IMR-90 (cell line): ENCODE data around the gene DNAH9. TPM values are rescaled to one million over a fixed set of nuclear protein-coding genes. Genes with fewer than 3 reads are reported as not detected.
A peak's percentile ranks its signal among the peaks of the same experiment; 100 is the strongest.
"Not testable (repeated sequence)": the region's sequence is repeated elsewhere in the genome, so short reads cannot be mapped to it uniquely, and the experiment has no call there.

Source experiments
- ATAC-seq: fragments of 200-7000 bp; cut with Tn5 transposase; 2 replicates; pipeline ENCODE4 v1.9.1; 2020; ENCODE audit warnings: low read depth, mild to moderate bottlenecking, moderate library complexity
- BruUV-seq: library from RNA; stranded (reverse); fragments of 400-500 nt; replicated peaks from 2 replicates; lab custom pipeline; 2021; lab: Mats Ljungman, UMichigan
- CTCF ChIA-PET: fragments of 300-600 bp; formaldehyde crosslinking; extraction: SDS; loops from one replicate; lab custom pipeline; 2021; ENCODE audit warnings: antibody characterized with exemption; lab: Yijun Ruan, JAX
- POLR2A ChIA-PET: fragments of 300-600 bp; sonication (Branson Sonifier 250); formaldehyde crosslinking; loops from one replicate; lab custom pipeline; 2022; ENCODE audit warnings: antibody characterized with exemption; ENCODE audit not compliant: unreplicated experiment; lab: Charles Lee
- DNase-seq: peaks from one replicate; pipeline ENCODE4 v3.0.0; 2013
- H2AFZ ChIP-seq: replicated peaks from 2 replicates; pipeline ENCODE3; 2013; ENCODE audit warnings: low read length, mild to moderate bottlenecking; ENCODE audit not compliant: poor library complexity
- H2AK5ac ChIP-seq: 2 replicates; pipeline ENCODE4 v1.6.1; 2013; ENCODE audit warnings: low read depth, low read length, inconsistent platforms
- H2AK9ac ChIP-seq: replicated peaks from 2 replicates; pipeline ENCODE3; 2013; ENCODE audit warnings: mild to moderate bottlenecking, low read depth, low read length, moderate library complexity; ENCODE audit not compliant: poor library complexity
- H2BK120ac ChIP-seq: 2 replicates; pipeline ENCODE4 v1.6.1; 2013; ENCODE audit warnings: low read depth, low read length, inconsistent platforms
- H2BK15ac ChIP-seq: 3 replicates; pipeline ENCODE4 v1.6.1; 2013; ENCODE audit warnings: low read depth, low read length, inconsistent platforms
- H2BK20ac ChIP-seq: 2 replicates; pipeline ENCODE4 v1.6.1; 2013; ENCODE audit warnings: low read depth, mild to moderate bottlenecking, inconsistent platforms, low read length, moderate library complexity
- H2BK5ac ChIP-seq: 2 replicates; pipeline ENCODE4 v1.6.1; 2013; ENCODE audit warnings: mild to moderate bottlenecking, low read depth, low read length, inconsistent platforms; ENCODE audit not compliant: poor library complexity, severe bottlenecking
- H3K14ac ChIP-seq: replicated peaks from 2 replicates; pipeline ENCODE4 v1.6.1; 2013; ENCODE audit warnings: low read depth, low read length, inconsistent platforms
- H3K18ac ChIP-seq: 2 replicates; pipeline ENCODE4 v1.6.1; 2013; ENCODE audit warnings: low read depth, low read length, control low read depth
- H3K23ac ChIP-seq: 2 replicates; pipeline ENCODE4 v1.6.1; 2013; ENCODE audit warnings: low read depth, low read length, inconsistent platforms
- H3K27ac ChIP-seq: 2 replicates; pipeline ENCODE4 v1.5.1; 2013; ENCODE audit warnings: mild to moderate bottlenecking, control low read depth, low read length; ENCODE audit not compliant: insufficient read depth
- H3K27me3 ChIP-seq: 2 replicates; pipeline ENCODE4 v1.6.1; 2013; ENCODE audit warnings: low read length; ENCODE audit not compliant: control insufficient read depth, insufficient read depth
- H3K36me3 ChIP-seq: 2 replicates; pipeline ENCODE4 v1.6.1; 2013; ENCODE audit warnings: low read length, mixed read lengths; ENCODE audit not compliant: control insufficient read depth, insufficient read depth
- H3K4ac ChIP-seq: 2 replicates; pipeline ENCODE4 v1.6.1; 2013; ENCODE audit warnings: low read depth, low read length, inconsistent platforms
- H3K4me1 ChIP-seq: 2 replicates; pipeline ENCODE4 v1.6.1; 2013; ENCODE audit warnings: low read length, mixed read lengths; ENCODE audit not compliant: control insufficient read depth, insufficient read depth
- H3K4me2 ChIP-seq: 2 replicates; pipeline ENCODE4 v1.6.1; 2013; ENCODE audit warnings: low read depth, mild to moderate bottlenecking, control low read depth, low read length, moderate library complexity
- H3K4me3 ChIP-seq: 2 replicates; pipeline ENCODE4 v1.5.1; 2013; ENCODE audit warnings: low read depth, mild to moderate bottlenecking, control low read depth, low read length, moderate library complexity; ENCODE audit not compliant: insufficient read depth
- H3K56ac ChIP-seq: 2 replicates; pipeline ENCODE4 v1.6.1; 2013; ENCODE audit warnings: low read length, inconsistent platforms; ENCODE audit not compliant: insufficient read depth; ENCODE audit errors: extremely low read depth
- H3K79me1 ChIP-seq, 2 experiments: 2 replicates each; pipeline ENCODE4 v1.6.1; 2013; ENCODE audit warnings: low read length in 2 of 2, inconsistent platforms in 1 of 2, low read depth in 1 of 2
- H3K9ac ChIP-seq: 2 replicates; pipeline ENCODE4 v1.6.1; 2013; ENCODE audit warnings: low read depth, low read length, control low read depth
- H3K9me1 ChIP-seq: 2 replicates; pipeline ENCODE4 v1.6.1; 2013; ENCODE audit warnings: low read length, inconsistent platforms; ENCODE audit not compliant: insufficient read depth
- H3K9me3 ChIP-seq: 2 replicates; pipeline ENCODE4 v1.6.1; 2013; ENCODE audit warnings: low read length; ENCODE audit not compliant: control insufficient read depth, insufficient read depth
- H4K20me1 ChIP-seq: 2 replicates; pipeline ENCODE4 v1.6.1; 2013; ENCODE audit warnings: low read length, inconsistent platforms; ENCODE audit not compliant: insufficient read depth
- H4K5ac ChIP-seq: 2 replicates; pipeline ENCODE4 v1.6.1; 2013; ENCODE audit warnings: mild to moderate bottlenecking, low read depth, low read length, control low read depth
- H4K8ac ChIP-seq, 2 experiments: 2 replicates each; pipeline ENCODE4 v1.6.1; 2013; ENCODE audit warnings: low read depth in 2 of 2, low read length in 2 of 2, control low read depth in 1 of 2, inconsistent platforms in 1 of 2
- H4K91ac ChIP-seq: 2 replicates; pipeline ENCODE4 v1.6.1; 2013; ENCODE audit warnings: low read depth, low read length, inconsistent platforms; ENCODE audit not compliant: insufficient read depth
- POLR2A ChIP-seq: IDR thresholded peaks from 2 replicates; pipeline ENCODE4 v1.6.1; 2012; ENCODE audit warnings: mild to moderate bottlenecking, low read depth, low read length
- WGBS, 2 experiments: methylation state at CpG; one replicate each; pipeline versions ENCODE4 v1.1.5 to v1.1.7; 2013; ENCODE audit warnings: missing lambda C conversion rate in 2 of 2; ENCODE audit not compliant: insufficient read length in 1 of 2; ENCODE audit errors: extremely low coverage in 2 of 2; 5-methylcytosine and 5-hydroxymethylcytosine counted together
- dilution Hi-C: fragments of 300-500 bp; cut with HindIII; formaldehyde crosslinking; loops from one replicate; pipeline ENCODE4 v1.14.3; 2018; ENCODE audit warnings: low sequenced_read_pairs; ENCODE audit not compliant: unreplicated experiment
- in situ Hi-C: fragments of 300-500 bp; cut with MboI; formaldehyde crosslinking; loops from 3 replicates; pipeline ENCODE4 v1.14.3; 2019; ENCODE audit warnings: low sequenced_read_pairs, inconsistent platforms, mixed read lengths
- intact Hi-C: fragments of 100-400 bp; cut with micrococcal nuclease; formaldehyde crosslinking; loops from 2 replicates; pipeline ENCODE4 v1.10.0; 2022
- polyA plus RNA-seq, 3 experiments: library from polyadenylated mRNA; depleted of rRNA; stranded (reverse); fragments of >200 nt; gene quantifications; 2 replicates each; pipeline ENCODE4 v1.2.3, GENCODE V29; 2012; ENCODE audit warnings: low replicate concordance in 1 of 3
- total RNA-seq: library from RNA; depleted of rRNA; stranded (reverse); fragments of >200 nt; gene quantifications from 2 replicates; pipeline ENCODE4 v1.2.3, GENCODE V29; 2012

Gene DNAH9
- total and polyA plus RNA-seq, 2 of the 4 experiments (the other 2 are of a cell fraction): not detected

GRCh38 chr17:11948789-11949188 lies 350.5 kb downstream of the DNAH9 start:
- H2AK9ac ChIP-seq: no peak overlapping the region
- CTCF ChIA-PET: interaction anchor here (2.0 kb wide), 1 partner anchor 14 kb away, joined by 13 read pairs; no protein-coding TSS in a partner anchor
- H3K56ac ChIP-seq: no peak overlapping the region
- TF ChIP-seq POLR2A: no peak
- no peak overlapping the region for H2AK5ac ChIP-seq
- in situ Hi-C loops: no loop called here
- WGBS, 2 experiments: 0% methylated on average over 1 of the region's 6 CpGs; no CpG with 5 or more reads in 1 of the 2 experiments
- peak overlapping the region; percentile 94 for H3K4me2 ChIP-seq
- no peaks in the 10 kb centered on the region for H3K4me1 ChIP-seq
- peaks cover 2% of the 10 kb centered on the region; the same call in 1 of the 2 replicates for H3K9me3 ChIP-seq
- no peak overlapping the region for H3K27ac ChIP-seq
- intact Hi-C loops: no loop called here
- H3K23ac ChIP-seq: no peak overlapping the region
- H3K9me1 ChIP-seq: no peaks in the 10 kb centered on the region
- H2BK5ac ChIP-seq: no peak overlapping the region
- H4K20me1 ChIP-seq: no peaks in the 10 kb centered on the region
- no peak overlapping the region for H4K91ac ChIP-seq
- H3K79me1 ChIP-seq: no peaks in the 10 kb centered on the region
- H3K27me3 ChIP-seq: no peaks in the 10 kb centered on the region
- no TSS peak for BruUV-seq
- no peak overlapping the region for H2AFZ ChIP-seq
- H3K14ac ChIP-seq: no peak overlapping the region
- no peak overlapping the region for H2BK15ac ChIP-seq
- no peak overlapping the region for H4K8ac ChIP-seq
- POLR2A ChIA-PET: no interaction called here
- no peak overlapping the region for H4K5ac ChIP-seq
- dilution Hi-C loops: no loop called here
- no peak overlapping the region for H2BK120ac ChIP-seq
- H3K4ac ChIP-seq: no peak overlapping the region
- ATAC-seq: peak; percentile 98
- peak overlapping the region; percentile 11; the same call in 1 of the 2 replicates for H3K4me3 ChIP-seq
- H3K18ac ChIP-seq: no peak overlapping the region
- no peaks in the 10 kb centered on the region for H3K36me3 ChIP-seq
- no peak overlapping the region for H3K9ac ChIP-seq
- H2BK20ac ChIP-seq: no peak overlapping the region
- DNase-seq: peak; percentile 86

DNA sequence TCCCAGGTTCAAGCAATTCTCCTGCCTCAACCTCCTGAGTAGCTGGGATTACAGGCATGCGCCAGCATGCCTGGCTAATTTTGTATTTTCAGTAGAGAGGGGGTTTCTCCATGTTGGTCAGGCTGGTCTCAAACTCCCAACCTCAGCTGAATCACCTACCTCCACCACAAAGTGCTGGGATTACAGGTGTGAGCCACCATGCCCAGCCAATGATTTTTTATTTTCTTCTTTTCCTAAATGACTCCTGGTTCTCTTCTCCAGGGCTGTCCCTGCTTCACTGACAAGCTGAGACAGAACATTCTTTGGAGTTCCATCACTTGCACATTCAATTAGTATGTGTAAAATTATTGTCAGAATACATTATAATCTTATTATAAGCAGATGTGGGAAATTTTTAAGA lies 351.3 kb downstream of the DNAH9 start:
- H3K23ac ChIP-seq, POLR2A ChIA-PET, H3K14ac ChIP-seq, dilution Hi-C loops, intact Hi-C loops, H2AFZ ChIP-seq, H3K9me1 ChIP-seq, H3K18ac ChIP-seq, H3K79me1 ChIP-seq, BruUV-seq, H2BK20ac ChIP-seq, H2AK5ac ChIP-seq, H4K5ac ChIP-seq, H2BK120ac ChIP-seq, H2BK5ac ChIP-seq, H4K91ac ChIP-seq, CTCF ChIA-PET, H3K4me2 ChIP-seq, H3K27ac ChIP-seq, H2BK15ac ChIP-seq, H2AK9ac ChIP-seq, H3K27me3 ChIP-seq, H3K56ac ChIP-seq, H4K20me1 ChIP-seq, H3K36me3 ChIP-seq, H3K9ac ChIP-seq, in situ Hi-C loops, H3K4me3 ChIP-seq, H3K9me3 ChIP-seq, DNase-seq, ATAC-seq, H3K4me1 ChIP-seq, H3K4ac ChIP-seq, H4K8ac ChIP-seq: not testable (repeated sequence)
- no CpG with 5 or more reads among the region's 1 CpG for WGBS, 2 experiments
